Kidney (tissue), 14 donors: ENCODE measurements around the gene PPP1R8. TPM values are rescaled to one million over a fixed set of nuclear protein-coding genes. Genes with fewer than 3 reads are reported as not detected.
A peak's percentile ranks its signal among the peaks of the same experiment; 100 is the strongest.

ENCODE experiments used
- DNase-seq, 5 donors: peaks; one replicate each; pipeline ENCODE4 v3.0.0-alpha.2; 2013 to 2020
- FAIRE-seq: peaks from 2 replicates; lab custom pipeline; 2012; peaks lifted over from hg19 to GRCh38; lab: Jason Lieb, UNC
- H3K27ac ChIP-seq, 2 donors: one replicate each; pipeline ENCODE4 v1.7.0; 2013; ENCODE audit warnings: low read depth in 2 of 2, low read length in 2 of 2, inconsistent platforms in 1 of 2
- H3K27me3 ChIP-seq: one replicate; pipeline ENCODE4 v1.7.1; 2013; ENCODE audit warnings: low read length, inconsistent platforms; ENCODE audit not compliant: control insufficient read depth, insufficient read depth
- H3K36me3 ChIP-seq, 3 donors: one replicate each; pipeline versions ENCODE4 v1.7.0 to v1.7.1; 2013; ENCODE audit warnings: low read length in 3 of 3, control low read depth in 1 of 3, inconsistent platforms in 1 of 3; ENCODE audit not compliant: insufficient read depth in 3 of 3, control insufficient read depth in 2 of 3
- H3K4me1 ChIP-seq, 3 donors: one replicate each; pipeline versions ENCODE4 v1.7.0 to v1.7.1; 2013; ENCODE audit warnings: low read length in 3 of 3, inconsistent platforms in 1 of 3, low read depth in 1 of 3; ENCODE audit not compliant: control insufficient read depth in 2 of 3, insufficient read depth in 2 of 3
- H3K4me3 ChIP-seq, 3 donors: one replicate each; pipeline versions ENCODE4 v1.7.0 to v1.8.1; 2013; ENCODE audit warnings: low read length in 3 of 3, control low read depth in 1 of 3, inconsistent platforms in 1 of 3
- H3K9ac ChIP-seq, 3 donors: one replicate each; pipeline versions ENCODE4 v1.7.0 to v1.7.1; 2013; ENCODE audit warnings: low read length in 3 of 3, control low read depth in 1 of 3, inconsistent platforms in 1 of 3
- H3K9me3 ChIP-seq, 3 donors: one replicate each; pipeline versions ENCODE4 v1.7.0 to v1.7.1; 2013; ENCODE audit warnings: low read length in 3 of 3, control low read depth in 1 of 3, inconsistent platforms in 1 of 3; ENCODE audit not compliant: control insufficient read depth in 2 of 3, insufficient read depth in 1 of 3
- CTCF ChIP-seq: IDR thresholded peaks from 3 replicates; pipeline ENCODE4 v1.5.1; 2012; ENCODE audit warnings: mild to moderate bottlenecking, moderate library complexity, borderline replicate concordance; ENCODE audit not compliant: insufficient read depth; ENCODE audit errors: extremely low read depth
- intact Hi-C: fragments of 100-400 bp; cut with DNase I; formaldehyde crosslinking; loops from one replicate; pipeline ENCODE4 v1.11.1; 2022
- polyA plus RNA-seq: library from polyadenylated mRNA; stranded (reverse); fragments of 350-450 nt; fragmentation: Illumina TruSeq; extraction: RNeasy Lipid Tissue Mini Kit (QIAGEN cat#74804); gene quantifications from one replicate; pipeline ENCODE4 v1.2.3, GENCODE V29; 2014; ENCODE audit warnings: low read depth, low replicate concordance; ENCODE audit not compliant: insufficient read depth
- total RNA-seq: library from RNA; stranded (reverse); fragmentation: NEBNext Ultra II Directional; extraction: Animal tissue kit (Norgen Biotek cat#: 25700); gene quantifications from one replicate; pipeline ENCODE4 v1.2.1, GENCODE V29; 2021
- donor health status: control.
- donor health status: control.
- donor health status: control.
- donor health status: control.
- donor health status: control.
- donor health status: DM: yes; HTN: yes; CAD: no.
- donor health status: Normal renal cell carcinoma (clear cell type).

PPP1R8 gene
- total and polyA plus RNA-seq, 2 donors from 2014 or later: 21.8 to 38.6 TPM

- H3K27me3 ChIP-seq: no peaks in the 10 kb centered on the region
- intact Hi-C loops: no loop called here
- no peak overlapping the region for H3K27ac ChIP-seq
- peak in 1 of 5 donors; percentile 78 for DNase-seq
- H3K36me3 ChIP-seq: no peaks in the 10 kb centered on the region
- H3K9ac ChIP-seq: no peak overlapping the region
- peak overlapping the region in 1 of 3 donors; percentile 18 for H3K4me3 ChIP-seq
- no peak for TF ChIP-seq CTCF
- no peak for FAIRE-seq
- H3K9me3 ChIP-seq: no peaks in the 10 kb centered on the region
- peaks cover 0 to 11% (median 0%) of the 10 kb centered on the region in 3 donors for H3K4me1 ChIP-seq
These were observed 43.2 kb downstream of the PPP1R8 start for GRCh38 chr1:27873671-27874384.

GRCh38 chr1:27876341-27877114, 45.9 kb downstream of the PPP1R8 start:
- Histone ChIP-seq H3K27me3 (no peaks in the 10 kb centered on the region), H3K4me1 (peaks cover 0 to 9% (median 0%) of the 10 kb centered on the region in 3 donors), H3K9me3 (no peaks in the 10 kb centered on the region), H3K36me3 (no peaks in the 10 kb centered on the region), H3K27ac (no peak overlapping the region), H3K9ac (no peak overlapping the region), H3K4me3 (no peak overlapping the region)
- intact Hi-C loops: no loop called here
- TF ChIP-seq CTCF: no peak
- DNase-seq (peak in 1 of 5 donors; percentile 71), FAIRE-seq (no peak)

GRCh38 chr1:27877115-27877416, 46.5 kb downstream of the PPP1R8 start:
- H3K27me3 ChIP-seq: no peaks in the 10 kb centered on the region
- no peaks in the 10 kb centered on the region for H3K9me3 ChIP-seq
- no peaks in the 10 kb centered on the region for H3K36me3 ChIP-seq
- H3K4me1 ChIP-seq: peaks cover 0 to 9% (median 0%) of the 10 kb centered on the region in 3 donors
- TF ChIP-seq CTCF: no peak
- H3K27ac ChIP-seq: no peak overlapping the region
- no peak overlapping the region for H3K9ac ChIP-seq
- H3K4me3 ChIP-seq: no peak overlapping the region
- FAIRE-seq (no peak), DNase-seq (no peak)
- intact Hi-C loops: no loop called here
